Measurements from ENCODE around the gene IKZF5.

Gene IKZF5

GRCh38 chr10:123026302-123026701 lies 17.7 kb upstream of the IKZF5 start:
- DNase-seq: no peak
- no peak for TF ChIP-seq GATA1 (IDR thresholded peaks at IDR 0.05; ENCODE audit: low read depth, low read length)
- TF ChIP-seq POLR2A (IDR thresholded peaks at IDR 0.05; ENCODE audit: low read length): no peak

GRCh38 chr10:123024540-123024939 lies 15.9 kb upstream of the IKZF5 start:
- TF ChIP-seq POLR2A (IDR thresholded peaks at IDR 0.05; ENCODE audit: low read length) (no peak), GATA1 (IDR thresholded peaks at IDR 0.05; ENCODE audit: low read depth, low read length) (no peak)
- DNase-seq: no peak

GRCh38 chr10:123021517-123021916 lies 12.9 kb upstream of the IKZF5 start:
- no peak for TF ChIP-seq GATA1 (IDR thresholded peaks at IDR 0.05; ENCODE audit: low read depth, low read length)
- TF ChIP-seq POLR2A (IDR thresholded peaks at IDR 0.05; ENCODE audit: low read length): no peak
- DNase-seq: peak; percentile 18 to 27

GRCh38 chr10:123019941-123020703 lies 11.5 kb upstream of the IKZF5 start:
- no peak for DNase-seq
- TF ChIP-seq GATA1 (IDR thresholded peaks at IDR 0.05; ENCODE audit: low read depth, low read length) (no peak), POLR2A (IDR thresholded peaks at IDR 0.05; ENCODE audit: low read length) (no peak)

GRCh38 chr10:123019264-123019663 lies 10.7 kb upstream of the IKZF5 start:
- TF ChIP-seq POLR2A (IDR thresholded peaks at IDR 0.05; ENCODE audit: low read length): no peak
- no peak for TF ChIP-seq GATA1 (IDR thresholded peaks at IDR 0.05; ENCODE audit: low read depth, low read length)
- no peak for DNase-seq

DNA sequence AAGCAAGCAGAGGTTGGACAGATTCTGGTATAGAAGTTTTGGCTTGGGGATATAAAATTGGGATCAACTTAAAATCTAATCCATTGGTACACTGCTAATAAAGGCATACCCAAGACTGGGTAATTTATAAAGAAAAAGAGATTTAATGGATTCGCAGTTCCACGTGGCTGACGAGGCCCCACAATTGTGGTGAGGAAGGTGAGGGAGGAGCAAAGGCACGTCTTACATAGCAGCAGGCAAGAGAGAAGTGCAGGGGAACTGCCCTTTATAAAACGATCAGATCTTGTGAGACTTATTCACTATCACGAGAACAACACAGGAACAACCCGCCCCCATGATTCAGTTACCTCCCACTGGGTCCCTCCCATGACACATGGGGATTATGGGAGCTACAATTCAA lies 9.9 kb upstream of the IKZF5 start:
- DNase-seq: no peak
- TF ChIP-seq POLR2A (IDR thresholded peaks at IDR 0.05; ENCODE audit: low read length) (no peak), GATA1 (IDR thresholded peaks at IDR 0.05; ENCODE audit: low read depth, low read length) (no peak)

- no peak for DNase-seq
- no peak for TF ChIP-seq POLR2A (IDR thresholded peaks at IDR 0.05; ENCODE audit: low read length)
- no peak for TF ChIP-seq GATA1 (IDR thresholded peaks at IDR 0.05; ENCODE audit: low read depth, low read length)
Measured at GRCh38 chr10:123017421-123018165, 9.0 kb upstream of the IKZF5 start.

DNA sequence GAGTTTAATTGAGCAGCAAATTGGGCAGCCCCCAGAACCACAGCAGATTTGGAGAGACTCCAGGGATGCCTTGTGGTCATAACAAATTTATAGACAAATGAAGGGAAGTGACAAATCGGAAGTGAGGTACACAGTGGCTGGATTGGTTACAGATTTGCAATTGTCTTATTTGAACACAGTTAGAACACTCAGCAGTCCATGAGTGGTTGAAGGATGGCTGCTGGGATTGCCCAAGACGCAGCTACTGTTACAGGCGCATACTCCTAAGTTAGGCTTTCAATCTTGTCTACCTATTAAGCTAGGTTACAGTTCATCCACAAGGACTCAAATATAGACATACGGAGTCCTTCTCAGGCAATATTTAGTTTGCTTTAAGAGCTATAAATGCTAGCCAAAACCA lies 7.6 kb upstream of the IKZF5 start:
- TF ChIP-seq GATA1 (IDR thresholded peaks at IDR 0.05; ENCODE audit: low read depth, low read length) (no peak), POLR2A (IDR thresholded peaks at IDR 0.05; ENCODE audit: low read length) (no peak)
- DNase-seq: no peak

GRCh38 chr10:123014772-123015171 lies 6.2 kb upstream of the IKZF5 start:
- TF ChIP-seq POLR2A (IDR thresholded peaks at IDR 0.05; ENCODE audit: low read length) (no peak), GATA1 (IDR thresholded peaks at IDR 0.05; ENCODE audit: low read depth, low read length) (no peak)
- DNase-seq: no peak

- TF ChIP-seq GATA1 (IDR thresholded peaks at IDR 0.05; ENCODE audit: low read depth, low read length): no peak
- no peak for TF ChIP-seq POLR2A (IDR thresholded peaks at IDR 0.05; ENCODE audit: low read length)
- no peak for DNase-seq
Measured at GRCh38 chr10:123013456-123014419, 5.1 kb upstream of the IKZF5 start.

DNA sequence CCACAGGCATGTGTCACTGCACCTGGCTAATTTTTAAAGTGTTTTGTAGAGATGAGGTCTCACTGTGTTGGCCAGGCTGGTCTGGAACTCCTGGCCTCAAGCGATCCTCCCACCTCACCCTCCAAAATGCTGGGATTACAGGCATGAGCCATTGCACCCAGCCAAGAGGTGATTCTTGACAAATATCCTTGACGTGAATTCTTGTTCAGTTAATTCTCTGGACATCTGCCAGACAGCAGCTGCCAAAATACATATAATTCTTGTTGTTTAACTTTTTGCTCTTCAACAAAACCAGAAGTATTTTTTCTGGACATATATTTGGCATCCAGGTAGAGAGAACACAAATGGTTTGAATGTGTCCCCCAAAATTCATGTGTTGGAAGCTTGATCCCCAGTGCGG lies 3.4 kb upstream of the IKZF5 start:
- DNase-seq: no peak
- TF ChIP-seq GATA1 (IDR thresholded peaks at IDR 0.05; ENCODE audit: low read depth, low read length): no peak
- TF ChIP-seq POLR2A (IDR thresholded peaks at IDR 0.05; ENCODE audit: low read length): no peak

DNA sequence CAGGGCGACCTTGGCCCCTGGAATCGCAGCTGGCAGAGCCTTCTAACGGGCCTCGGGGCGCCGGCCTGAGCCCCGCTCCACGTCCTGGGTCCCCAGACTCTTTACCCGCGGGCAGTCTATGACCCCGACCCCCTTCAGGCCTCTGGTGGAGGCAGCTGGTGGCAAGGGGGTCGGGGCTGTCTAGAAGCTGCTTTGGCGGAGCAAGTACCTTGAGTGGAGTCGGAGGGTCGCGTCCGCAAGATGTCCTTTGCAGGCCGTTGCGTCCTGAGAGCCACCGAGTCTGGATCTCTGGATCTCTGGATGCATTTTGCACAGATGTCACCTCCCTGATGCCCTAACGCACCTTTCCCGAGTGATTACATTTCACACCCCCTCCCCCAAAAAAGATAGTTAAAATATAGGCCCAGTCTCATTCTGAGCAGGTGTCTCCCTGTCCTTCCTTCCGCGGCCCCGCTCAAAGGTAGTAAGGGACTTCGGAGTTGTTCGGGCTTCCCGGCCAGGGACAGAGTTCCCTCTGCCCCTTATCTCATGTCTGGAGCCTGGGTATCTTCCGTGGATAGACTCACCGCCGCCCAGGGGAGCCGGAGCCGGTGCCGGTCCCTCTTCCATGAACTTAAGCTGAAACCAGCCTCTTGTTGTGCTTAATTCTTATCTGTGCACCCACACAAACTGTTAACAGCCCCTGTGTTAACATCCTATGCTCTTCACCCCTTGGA lies 668 bp upstream of the IKZF5 start:
- peak; percentile 57 for TF ChIP-seq POLR2A (IDR thresholded peaks at IDR 0.05; ENCODE audit: low read length)
- TF ChIP-seq GATA1 (IDR thresholded peaks at IDR 0.05; ENCODE audit: low read depth, low read length): no peak
- DNase-seq: peak; percentile 61 to 62

All from erythroblast (primary cell).